Transverse colon (tissue), 4 donors: Measurements from ENCODE around the gene TMBIM4. TPM values are rescaled to one million over a fixed set of nuclear protein-coding genes. Genes with fewer than 3 reads are reported as not detected.
A peak's percentile ranks its signal among the peaks of the same experiment; 100 is the strongest.

ENCODE experiments used
- DNase-seq: peaks from one replicate; pipeline ENCODE4 v3.0.0-alpha.2; 2019
- H3K27ac ChIP-seq, 4 donors: fragments of 200-600 bp; sonication (generic); 2 replicates each; pipeline ENCODE4 v1.5.1; 2016 to 2018; ENCODE audit warnings: inconsistent platforms in 4 of 4
- H3K27me3 ChIP-seq: fragments of 200-600 bp; sonication (generic); 2 replicates; pipeline ENCODE4 v1.5.1; 2017; ENCODE audit warnings: inconsistent platforms
- H3K36me3 ChIP-seq, 4 donors: fragments of 200-600 bp; sonication (generic); 2 replicates each; pipeline ENCODE4 v1.5.1; 2017 to 2019; ENCODE audit warnings: inconsistent platforms in 4 of 4
- H3K4me1 ChIP-seq, 4 donors: fragments of 200-600 bp; sonication (generic); 2 replicates each; pipeline ENCODE4 v1.5.1; 2017 to 2020; ENCODE audit warnings: inconsistent platforms in 4 of 4
- H3K4me3 ChIP-seq, 4 donors: fragments of 200-600 bp; sonication (generic); 1 replicate in 1 of 4; 2 replicates in 3 of 4; pipeline versions ENCODE4 v1.5.1 to v1.6.1; 2017 to 2019; ENCODE audit warnings: inconsistent platforms in 4 of 4
- H3K9me3 ChIP-seq, 2 donors: fragments of 200-600 bp; sonication (generic); 2 replicates each; pipeline ENCODE4 v1.5.1; 2017 to 2019; ENCODE audit warnings: inconsistent platforms in 2 of 2
- CTCF ChIP-seq, 5 experiments: fragments of 200-600 bp in 3 of 5; fragments of 450-650 bp in 2 of 5; sonication (generic) in 3 of 5; IDR thresholded peaks; 1 replicate in 2 of 5; 2 replicates in 3 of 5; pipeline ENCODE4 v1.5.1; 2016 to 2017; ENCODE audit warnings: antibody characterized with exemption in 5 of 5, inconsistent platforms in 3 of 5, mild to moderate bottlenecking in 2 of 5, moderate library complexity in 1 of 5
- EP300 ChIP-seq: sonication (generic); formaldehyde crosslinking; IDR thresholded peaks from one replicate; pipeline ENCODE4 v1.6.1; 2017; ENCODE audit warnings: antibody characterized with exemption, low read depth
- POLR2A ChIP-seq: fragments of 450-650 bp; IDR thresholded peaks from one replicate; pipeline ENCODE4 v1.6.1; 2016; ENCODE audit warnings: antibody characterized with exemption, mild to moderate bottlenecking, moderate library complexity
- POLR2AphosphoS5 ChIP-seq, 3 donors: sonication (generic); formaldehyde crosslinking; IDR thresholded peaks; one replicate each; pipeline ENCODE4 v1.6.1; 2016; ENCODE audit warnings: antibody characterized with exemption in 3 of 3
- WGBS, 2 donors: methylation state at CpG; one replicate each; pipeline ENCODE4 v1.1.5; 2018; ENCODE audit warnings: low coverage in 1 of 2; 5-methylcytosine and 5-hydroxymethylcytosine counted together
- in situ Hi-C, 4 donors: fragments of 200-750 bp; cut with MboI; loops; one replicate each; pipeline versions ENCODE4 v1.15.0 to v1.15.1; 2017; ENCODE audit warnings: low sequenced_read_pairs in 3 of 4, low pct_ligation_motif_present in 1 of 4, low pct_unique_long_range_greater_than_20kb in 1 of 4
- intact Hi-C: fragments of 100-400 bp; cut with DNase I; formaldehyde crosslinking; loops from one replicate; pipeline ENCODE4 v1.15.1; 2023; ENCODE audit warnings: low total_unique reads
- total RNA-seq, 4 donors: library from RNA; depleted of rRNA; stranded (reverse); fragments of >200 nt; gene quantifications; one replicate each; pipeline ENCODE4 v1.1.0, GENCODE V29; 2016

The TMBIM4 gene
- total RNA-seq, 4 donors from 2014 or later = 15.5 to 217 (median 98.8) TPM

- Histone ChIP-seq H3K27me3 (no peaks in the 10 kb centered on the region), H3K27ac (peak overlapping the region; percentile 98 to 100 (median 98)), H3K9me3 (no peaks in the 10 kb centered on the region), H3K36me3 (no peaks in the 10 kb centered on the region), H3K4me1 (peaks cover 0 to 20% (median 15%) of the 10 kb centered on the region in 4 donors), H3K4me3 (peak overlapping the region in 3 of 4 donors; percentile 64 to 93 (median 71))
- in situ Hi-C loops (no loop called here), intact Hi-C loops (no loop called here)
- no peak for DNase-seq
- 86% methylated on average over 3 of the region's 3 CpGs for WGBS, 2 donors
- no peak for TF ChIP-seq POLR2A
- no peak for TF ChIP-seq POLR2AphosphoS5 (IDR thresholded peaks at IDR 0.05)
- no peak for TF ChIP-seq CTCF (IDR thresholded peaks at IDR 0.05)
- no peak for TF ChIP-seq EP300
Observed at GRCh38 chr12:66170606-66171005, 810 bp upstream of the TMBIM4 start.

GRCh38 chr12:66168410-66168809 lies 1.4 kb downstream of the TMBIM4 start:
- no peaks in the 10 kb centered on the region for H3K9me3 ChIP-seq
- no peaks in the 10 kb centered on the region for H3K27me3 ChIP-seq
- H3K4me1 ChIP-seq = peaks cover 0 to 25% (median 15%) of the 10 kb centered on the region in 4 donors
- WGBS, 2 donors = 71 to 90% methylated on average over 6 to 8 of the region's 8 CpGs
- H3K4me3 ChIP-seq = peak overlapping the region in 2 of 4 donors; percentile 64 to 93
- H3K36me3 ChIP-seq = no peaks in the 10 kb centered on the region
- TF ChIP-seq EP300 = no peak
- in situ Hi-C loops (no loop called here), intact Hi-C loops (no loop called here)
- H3K27ac ChIP-seq = peak overlapping the region; percentile 98 to 100 (median 98)
- no peak for DNase-seq

- Histone ChIP-seq H3K36me3 (no peaks in the 10 kb centered on the region), H3K4me3 (no peak overlapping the region), H3K9me3 (no peaks in the 10 kb centered on the region), H3K27me3 (no peaks in the 10 kb centered on the region), H3K4me1 (peaks cover 0 to 35% (median 15%) of the 10 kb centered on the region in 4 donors), H3K27ac (no peak overlapping the region)
- intact Hi-C loops (no loop called here), in situ Hi-C loops (no loop called here)
- WGBS, 2 donors = 84 to 94% methylated on average over 2 of the region's 2 CpGs
- TF ChIP-seq POLR2AphosphoS5 (IDR thresholded peaks at IDR 0.05) (no peak), CTCF (IDR thresholded peaks at IDR 0.05) (no peak), EP300 (no peak), POLR2A (no peak)
- DNase-seq = no peak
Observed at GRCh38 chr12:66166561-66166960, 3.2 kb downstream of the TMBIM4 start.

GRCh38 chr12:66165141-66165540 lies 4.7 kb downstream of the TMBIM4 start:
- WGBS, 2 donors = 100% methylated on average over 2 of the region's 2 CpGs; no CpG with 5 or more reads in 1 of the 2 donors
- in situ Hi-C loops (no loop called here), intact Hi-C loops (no loop called here)
- Histone ChIP-seq H3K4me3 (no peak overlapping the region), H3K9me3 (no peaks in the 10 kb centered on the region), H3K36me3 (no peaks in the 10 kb centered on the region), H3K4me1 (peaks cover 0 to 29% (median 13%) of the 10 kb centered on the region in 4 donors), H3K27ac (no peak overlapping the region), H3K27me3 (no peaks in the 10 kb centered on the region)
- no peak for TF ChIP-seq POLR2A
- no peak for TF ChIP-seq CTCF (IDR thresholded peaks at IDR 0.05)
- TF ChIP-seq POLR2AphosphoS5 (IDR thresholded peaks at IDR 0.05) = no peak
- TF ChIP-seq EP300 = no peak
- DNase-seq = no peak

GRCh38 chr12:66164349-66164821 lies 5.4 kb downstream of the TMBIM4 start:
- Histone ChIP-seq H3K27ac (no peak overlapping the region), H3K4me3 (no peak overlapping the region), H3K27me3 (no peaks in the 10 kb centered on the region), H3K36me3 (peaks cover 0 to 6% (median 3%) of the 10 kb centered on the region in 4 donors), H3K9me3 (no peaks in the 10 kb centered on the region), H3K4me1 (peaks cover 0 to 29% (median 13%) of the 10 kb centered on the region in 4 donors)
- intact Hi-C loops = no loop called here
- TF ChIP-seq EP300 (no peak), POLR2A (no peak), CTCF (IDR thresholded peaks at IDR 0.05) (no peak), POLR2AphosphoS5 (IDR thresholded peaks at IDR 0.05) (no peak)
- WGBS, 2 donors = 95 to 100% methylated on average over 3 of the region's 3 CpGs
- DNase-seq = no peak
- in situ Hi-C loops = no loop called here
